ENCODE results near the gene SH3PXD2B. TPM values are rescaled to one million over a fixed set of nuclear protein-coding genes. Genes with fewer than 3 reads are reported as not detected.

SH3PXD2B gene
- 38.4 and 52.3 TPM in 2 replicates for total RNA-seq (ENCODE audit: low replicate concordance)
- long read RNA-seq, partial matches to known transcripts: 0 of 14 reads
- long read RNA-seq, other reads (novel, unspliced or antisense): 14 of 14 reads

GRCh38 chr5:172454358-172455086, at the start of gene SH3PXD2B:
Gene SH3PXD2B, minus strand, starts transcription at chr5:172454525. Its CDS starts 173 bp downstream, at chr5:172454352.
- Mint-ChIP-seq H3K4me3 (peak within 1 kb of the TSS; percentile 90), H3K4me1 (ENCODE audit: unreplicated experiment) (peaks cover 42% of the 10 kb centered on the region), H3K9me3 (no peaks in the 10 kb centered on the region), H3K27me3 (no peaks in the 10 kb centered on the region), H3K27ac (peak within 1 kb of the TSS; percentile 95), H3K36me3 (peaks cover 5% of the 10 kb centered on the region)
- TF ChIP-seq, protein P1, sequence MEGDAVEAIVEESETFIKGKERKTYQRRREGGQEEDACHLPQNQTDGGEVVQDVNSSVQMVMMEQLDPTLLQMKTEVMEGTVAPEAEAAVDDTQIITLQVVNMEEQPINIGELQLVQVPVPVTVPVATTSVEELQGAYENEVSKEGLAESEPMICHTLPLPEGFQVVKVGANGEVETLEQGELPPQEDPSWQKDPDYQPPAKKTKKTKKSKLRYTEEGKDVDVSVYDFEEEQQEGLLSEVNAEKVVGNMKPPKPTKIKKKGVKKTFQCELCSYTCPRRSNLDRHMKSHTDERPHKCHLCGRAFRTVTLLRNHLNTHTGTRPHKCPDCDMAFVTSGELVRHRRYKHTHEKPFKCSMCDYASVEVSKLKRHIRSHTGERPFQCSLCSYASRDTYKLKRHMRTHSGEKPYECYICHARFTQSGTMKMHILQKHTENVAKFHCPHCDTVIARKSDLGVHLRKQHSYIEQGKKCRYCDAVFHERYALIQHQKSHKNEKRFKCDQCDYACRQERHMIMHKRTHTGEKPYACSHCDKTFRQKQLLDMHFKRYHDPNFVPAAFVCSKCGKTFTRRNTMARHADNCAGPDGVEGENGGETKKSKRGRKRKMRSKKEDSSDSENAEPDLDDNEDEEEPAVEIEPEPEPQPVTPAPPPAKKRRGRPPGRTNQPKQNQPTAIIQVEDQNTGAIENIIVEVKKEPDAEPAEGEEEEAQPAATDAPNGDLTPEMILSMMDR (conservative IDR thresholded peaks at IDR 0.05): no peak
- peak; percentile 81 for DNase-seq (ENCODE audit: extremely low spot score, unreplicated experiment)

GRCh38 chr5:172502969-172503368, 48.6 kb upstream of the SH3PXD2B start:
- H3K4me1 Mint-ChIP-seq (ENCODE audit: unreplicated experiment): peaks cover 11% of the 10 kb centered on the region
- H3K4me3 Mint-ChIP-seq: no peak overlapping the region
- no peaks in the 10 kb centered on the region for H3K9me3 Mint-ChIP-seq
- no peaks in the 10 kb centered on the region for H3K36me3 Mint-ChIP-seq
- peak; percentile 45 for DNase-seq (ENCODE audit: extremely low spot score, unreplicated experiment)
- H3K27ac Mint-ChIP-seq: no peak overlapping the region
- H3K27me3 Mint-ChIP-seq: peaks cover 18% of the 10 kb centered on the region
- TF ChIP-seq, protein P1 (conservative IDR thresholded peaks at IDR 0.05): no peak

DNA sequence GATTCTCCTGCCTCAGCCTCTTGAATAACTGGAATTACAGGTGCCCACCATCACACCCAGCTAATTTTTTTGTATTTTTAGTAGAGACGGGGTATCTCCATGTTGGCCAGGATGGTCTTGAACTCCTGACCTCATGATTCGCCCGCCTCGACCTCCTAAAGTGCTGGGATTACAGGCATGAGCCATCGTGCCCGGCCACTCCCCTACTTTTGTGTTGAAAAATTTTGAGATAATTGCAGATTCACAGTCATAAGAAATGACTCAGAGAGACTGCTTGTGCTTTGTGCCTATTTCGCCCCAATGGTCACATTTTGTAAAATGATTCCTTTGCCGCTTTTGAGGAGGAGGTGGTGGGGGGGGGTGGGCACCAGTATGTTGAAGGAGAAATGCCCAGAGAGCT, 48.1 kb upstream of the SH3PXD2B start:
- peaks cover 11% of the 10 kb centered on the region for H3K4me1 Mint-ChIP-seq (ENCODE audit: unreplicated experiment)
- no peak overlapping the region for H3K4me3 Mint-ChIP-seq
- peaks cover 16% of the 10 kb centered on the region for H3K27me3 Mint-ChIP-seq
- H3K27ac Mint-ChIP-seq: no peak overlapping the region
- no peaks in the 10 kb centered on the region for H3K36me3 Mint-ChIP-seq
- TF ChIP-seq, protein P1 (conservative IDR thresholded peaks at IDR 0.05): no peak
- DNase-seq (ENCODE audit: extremely low spot score, unreplicated experiment): peak; percentile 37
- H3K9me3 Mint-ChIP-seq: no peaks in the 10 kb centered on the region

DNA sequence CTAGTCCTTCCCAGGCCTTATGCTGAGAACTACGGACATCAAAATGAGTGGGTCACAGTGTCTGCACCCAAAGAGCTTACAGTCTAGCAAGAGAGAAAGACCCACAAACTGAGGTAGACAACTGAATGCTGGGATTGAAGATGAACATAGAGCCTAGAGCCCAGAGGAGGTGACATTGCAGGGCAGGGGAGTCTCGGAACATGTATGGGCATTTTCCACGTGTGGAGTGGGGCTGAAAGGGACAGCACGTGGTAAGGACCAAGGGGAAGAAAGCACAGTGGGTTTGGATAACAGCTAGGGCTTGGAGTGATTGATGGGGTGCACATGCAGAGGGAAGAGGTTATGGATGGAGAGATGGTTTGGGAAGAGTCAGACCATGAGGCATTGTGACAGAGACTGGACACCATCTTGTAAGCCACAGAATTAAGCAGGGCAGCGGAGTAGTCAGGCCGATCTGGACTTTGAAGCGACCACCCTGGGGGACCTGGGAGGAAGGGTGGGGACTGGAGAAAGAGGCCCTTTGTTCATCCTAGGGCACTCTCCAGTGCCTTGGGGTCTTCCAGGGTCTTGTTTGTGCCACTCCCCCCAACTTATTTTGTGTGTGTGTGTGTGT, 47.5 kb upstream of the SH3PXD2B start:
- Mint-ChIP-seq H3K4me3 (no peak overlapping the region), H3K27ac (no peak overlapping the region), H3K36me3 (no peaks in the 10 kb centered on the region), H3K4me1 (ENCODE audit: unreplicated experiment) (peaks cover 15% of the 10 kb centered on the region), H3K9me3 (no peaks in the 10 kb centered on the region), H3K27me3 (peaks cover 15% of the 10 kb centered on the region)
- peak; percentile 39 for DNase-seq (ENCODE audit: extremely low spot score, unreplicated experiment)
- TF ChIP-seq, protein P1 (conservative IDR thresholded peaks at IDR 0.05): no peak

- Mint-ChIP-seq H3K4me1 (ENCODE audit: unreplicated experiment) (peaks cover 5% of the 10 kb centered on the region), H3K27ac (no peak overlapping the region), H3K9me3 (peaks cover 4% of the 10 kb centered on the region), H3K4me3 (no peak overlapping the region), H3K36me3 (no peaks in the 10 kb centered on the region), H3K27me3 (peaks cover 20% of the 10 kb centered on the region)
- TF ChIP-seq, protein P1 (conservative IDR thresholded peaks at IDR 0.05): no peak
- DNase-seq (ENCODE audit: extremely low spot score, unreplicated experiment): peak; percentile 16
These were observed 45.0 kb upstream of the SH3PXD2B start for GRCh38 chr5:172499287-172499686.
